Measurements from ENCODE around the gene IPO5.

IPO5 gene

GRCh38 chr13:98066636-98067035, 113.2 kb downstream of the IPO5 start:
- no peak overlapping the region for H3K9ac ChIP-seq
- no peaks in the 10 kb centered on the region for H3K4me1 ChIP-seq (ENCODE audit: low read depth, poor library complexity, severe bottlenecking)
- H3K36me3 ChIP-seq (ENCODE audit: insufficient read depth), result no peaks in the 10 kb centered on the region
- H4K20me1 ChIP-seq (ENCODE audit: insufficient read depth), result no peaks in the 10 kb centered on the region
- H3K27ac ChIP-seq, result no peak overlapping the region
- no peak overlapping the region for H3K4me2 ChIP-seq
- no peak for TF ChIP-seq CTCF (conservative IDR thresholded peaks at IDR 0.05; ENCODE audit: low read depth, low read length)
- no peak overlapping the region for H2AFZ ChIP-seq (ENCODE audit: low read depth)
- H3K27me3 ChIP-seq (ENCODE audit: insufficient read depth, low read depth), result no peaks in the 10 kb centered on the region
- no peak overlapping the region for H3K4me3 ChIP-seq (IDR thresholded peaks at IDR 0.05; ENCODE audit: insufficient read depth, low read depth, low read length)
- H3K79me2 ChIP-seq (ENCODE audit: insufficient read depth, low read depth), result no peaks in the 10 kb centered on the region

GRCh38 chr13:98068521-98068920, 115.0 kb downstream of the IPO5 start:
- Histone ChIP-seq H4K20me1 (ENCODE audit: insufficient read depth) (no peaks in the 10 kb centered on the region), H3K4me2 (no peak overlapping the region), H2AFZ (ENCODE audit: low read depth) (no peak overlapping the region), H3K4me1 (ENCODE audit: low read depth, poor library complexity, severe bottlenecking) (no peaks in the 10 kb centered on the region), H3K9ac (no peak overlapping the region), H3K27me3 (ENCODE audit: insufficient read depth, low read depth) (no peaks in the 10 kb centered on the region), H3K79me2 (ENCODE audit: insufficient read depth, low read depth) (no peaks in the 10 kb centered on the region), H3K4me3 (IDR thresholded peaks at IDR 0.05; ENCODE audit: insufficient read depth, low read depth, low read length) (no peak overlapping the region), H3K36me3 (ENCODE audit: insufficient read depth) (no peaks in the 10 kb centered on the region), H3K27ac (no peak overlapping the region)
- no peak for TF ChIP-seq CTCF (conservative IDR thresholded peaks at IDR 0.05; ENCODE audit: low read depth, low read length)

GRCh38 chr13:98069985-98070384, 116.5 kb downstream of the IPO5 start:
- Histone ChIP-seq H3K9ac (no peak overlapping the region), H2AFZ (ENCODE audit: low read depth) (no peak overlapping the region), H3K79me2 (ENCODE audit: insufficient read depth, low read depth) (no peaks in the 10 kb centered on the region), H3K27me3 (ENCODE audit: insufficient read depth, low read depth) (no peaks in the 10 kb centered on the region), H4K20me1 (ENCODE audit: insufficient read depth) (no peaks in the 10 kb centered on the region), H3K4me1 (ENCODE audit: low read depth, poor library complexity, severe bottlenecking) (no peaks in the 10 kb centered on the region), H3K36me3 (ENCODE audit: insufficient read depth) (no peaks in the 10 kb centered on the region), H3K4me3 (IDR thresholded peaks at IDR 0.05; ENCODE audit: insufficient read depth, low read depth, low read length) (no peak overlapping the region), H3K4me2 (no peak overlapping the region), H3K27ac (no peak overlapping the region)
- no peak for TF ChIP-seq CTCF (conservative IDR thresholded peaks at IDR 0.05; ENCODE audit: low read depth, low read length)

GRCh38 chr13:98071316-98071715, 117.8 kb downstream of the IPO5 start:
- H3K9ac ChIP-seq, result no peak overlapping the region
- H3K4me1 ChIP-seq (ENCODE audit: low read depth, poor library complexity, severe bottlenecking), result no peaks in the 10 kb centered on the region
- no peak overlapping the region for H3K4me3 ChIP-seq (IDR thresholded peaks at IDR 0.05; ENCODE audit: insufficient read depth, low read depth, low read length)
- H2AFZ ChIP-seq (ENCODE audit: low read depth), result no peak overlapping the region
- TF ChIP-seq CTCF (conservative IDR thresholded peaks at IDR 0.05; ENCODE audit: low read depth, low read length), result no peak
- no peaks in the 10 kb centered on the region for H3K79me2 ChIP-seq (ENCODE audit: insufficient read depth, low read depth)
- H3K36me3 ChIP-seq (ENCODE audit: insufficient read depth), result no peaks in the 10 kb centered on the region
- no peaks in the 10 kb centered on the region for H3K27me3 ChIP-seq (ENCODE audit: insufficient read depth, low read depth)
- no peak overlapping the region for H3K4me2 ChIP-seq
- H4K20me1 ChIP-seq (ENCODE audit: insufficient read depth), result no peaks in the 10 kb centered on the region
- H3K27ac ChIP-seq, result no peak overlapping the region

- Histone ChIP-seq H3K36me3 (ENCODE audit: insufficient read depth) (no peaks in the 10 kb centered on the region), H3K4me1 (ENCODE audit: low read depth, poor library complexity, severe bottlenecking) (no peaks in the 10 kb centered on the region), H3K79me2 (ENCODE audit: insufficient read depth, low read depth) (no peaks in the 10 kb centered on the region), H3K27me3 (ENCODE audit: insufficient read depth, low read depth) (no peaks in the 10 kb centered on the region), H4K20me1 (ENCODE audit: insufficient read depth) (no peaks in the 10 kb centered on the region), H3K4me2 (no peak overlapping the region), H3K9ac (no peak overlapping the region), H2AFZ (ENCODE audit: low read depth) (no peak overlapping the region), H3K27ac (no peak overlapping the region), H3K4me3 (IDR thresholded peaks at IDR 0.05; ENCODE audit: insufficient read depth, low read depth, low read length) (no peak overlapping the region)
- TF ChIP-seq CTCF (conservative IDR thresholded peaks at IDR 0.05; ENCODE audit: low read depth, low read length), result no peak
These were observed 119.0 kb downstream of the IPO5 start for GRCh38 chr13:98072476-98072875.
